AG04450 (cell line): Measurements from ENCODE around the gene SLC66A2. TPM values are rescaled to one million over a fixed set of nuclear protein-coding genes. Genes with fewer than 3 reads are reported as not detected.

ENCODE experiments used
- CTCF ChIA-PET: fragments of 300-600, 350-600 bp; formaldehyde crosslinking; extraction: SDS; loops from one replicate; lab custom pipeline; 2022; ENCODE audit warnings: antibody characterized with exemption, inconsistent platforms; lab: Charles Lee
- POLR2A ChIA-PET: fragments of 350-600 bp; formaldehyde crosslinking; extraction: SDS; loops from one replicate; lab custom pipeline; 2021; ENCODE audit warnings: antibody characterized with exemption, inconsistent platforms; lab: Yijun Ruan, JAX
- DNase-seq: peaks from one replicate; pipeline ENCODE4 v3.0.0-alpha.2; 2011; ENCODE audit warnings: low read depth, low spot score
- H3K27ac ChIP-seq: one replicate; pipeline ENCODE4 v1.5.1; 2012; ENCODE audit warnings: low read depth, low read length, control low read depth
- H3K27me3 ChIP-seq: one replicate; pipeline ENCODE4 v1.6.0; 2012; ENCODE audit warnings: low read length; ENCODE audit not compliant: control insufficient read depth, insufficient read depth
- H3K4me3 ChIP-seq: 2 replicates; pipeline ENCODE4 v1.5.1; 2011; ENCODE audit warnings: mild to moderate bottlenecking, low read depth, low read length, control low read depth
- H3K9me3 ChIP-seq: 2 replicates; pipeline ENCODE4 v1.5.1; 2012; ENCODE audit warnings: low read length; ENCODE audit not compliant: control insufficient read depth, insufficient read depth
- polyA plus RNA-seq: library from polyadenylated mRNA; depleted of rRNA; stranded (reverse); fragments of >200 nt; gene quantifications from 2 replicates; pipeline ENCODE4 v1.2.3, GENCODE V29; 2011; rRNA removed
- TF ChIP-seq, protein P1 (sequence below): IDR thresholded peaks from 2 replicates; pipeline ENCODE4 v1.5.1; 2011; ENCODE audit warnings: low read depth, low read length, control low read depth, inconsistent platforms

The SLC66A2 gene
- polyA plus RNA-seq, 1 experiment, result 13.9 TPM

DNA sequence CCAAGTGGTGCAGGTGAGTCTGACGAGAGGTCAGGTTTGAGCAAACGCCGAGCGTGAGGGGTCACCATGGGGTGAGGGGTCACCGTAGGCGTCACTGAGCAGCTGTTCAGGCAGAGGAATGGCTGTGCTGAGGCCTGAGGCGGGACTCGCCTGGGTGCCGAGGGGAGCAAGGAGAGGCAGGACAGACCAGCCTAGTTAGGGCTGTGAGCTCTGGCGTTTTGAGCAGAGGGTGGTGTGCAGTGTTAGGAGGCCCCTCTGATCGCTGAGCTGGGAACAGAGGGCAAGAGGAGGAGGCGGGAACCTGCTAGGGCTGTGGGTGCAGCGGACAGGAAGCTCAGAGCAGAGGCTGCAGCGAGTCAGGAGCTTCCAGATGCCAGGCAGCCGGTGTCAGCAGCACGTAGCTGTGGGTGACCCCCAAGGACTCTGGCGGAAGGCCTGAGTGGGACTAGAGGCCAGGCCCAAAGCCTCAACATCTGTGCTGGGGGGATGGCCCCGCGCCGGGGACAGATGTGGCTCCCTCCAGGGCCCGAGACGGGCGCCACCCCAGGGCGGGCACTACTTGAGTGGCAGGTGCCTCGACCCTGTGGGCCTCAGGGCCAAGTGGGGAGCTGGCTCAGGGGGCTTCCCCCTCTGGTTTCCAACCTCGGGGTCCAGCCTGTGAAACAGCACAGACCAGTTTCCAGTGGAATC, 98.0 kb downstream of the SLC66A2 start:
- TF ChIP-seq, protein P1, sequence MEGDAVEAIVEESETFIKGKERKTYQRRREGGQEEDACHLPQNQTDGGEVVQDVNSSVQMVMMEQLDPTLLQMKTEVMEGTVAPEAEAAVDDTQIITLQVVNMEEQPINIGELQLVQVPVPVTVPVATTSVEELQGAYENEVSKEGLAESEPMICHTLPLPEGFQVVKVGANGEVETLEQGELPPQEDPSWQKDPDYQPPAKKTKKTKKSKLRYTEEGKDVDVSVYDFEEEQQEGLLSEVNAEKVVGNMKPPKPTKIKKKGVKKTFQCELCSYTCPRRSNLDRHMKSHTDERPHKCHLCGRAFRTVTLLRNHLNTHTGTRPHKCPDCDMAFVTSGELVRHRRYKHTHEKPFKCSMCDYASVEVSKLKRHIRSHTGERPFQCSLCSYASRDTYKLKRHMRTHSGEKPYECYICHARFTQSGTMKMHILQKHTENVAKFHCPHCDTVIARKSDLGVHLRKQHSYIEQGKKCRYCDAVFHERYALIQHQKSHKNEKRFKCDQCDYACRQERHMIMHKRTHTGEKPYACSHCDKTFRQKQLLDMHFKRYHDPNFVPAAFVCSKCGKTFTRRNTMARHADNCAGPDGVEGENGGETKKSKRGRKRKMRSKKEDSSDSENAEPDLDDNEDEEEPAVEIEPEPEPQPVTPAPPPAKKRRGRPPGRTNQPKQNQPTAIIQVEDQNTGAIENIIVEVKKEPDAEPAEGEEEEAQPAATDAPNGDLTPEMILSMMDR, result no peak
- no peak for DNase-seq
- Histone ChIP-seq H3K4me3 (no peak overlapping the region), H3K9me3 (peaks cover 28% of the 10 kb centered on the region; the same call in 1 of the 2 replicates), H3K27ac (no peak overlapping the region), H3K27me3 (peaks cover 4% of the 10 kb centered on the region)
- ChIA-PET CTCF (no interaction called here), POLR2A (interaction anchor here (0.6 kb wide), 1 partner anchor 61 kb away, joined by 4 read pairs; no protein-coding TSS in a partner anchor)

DNA sequence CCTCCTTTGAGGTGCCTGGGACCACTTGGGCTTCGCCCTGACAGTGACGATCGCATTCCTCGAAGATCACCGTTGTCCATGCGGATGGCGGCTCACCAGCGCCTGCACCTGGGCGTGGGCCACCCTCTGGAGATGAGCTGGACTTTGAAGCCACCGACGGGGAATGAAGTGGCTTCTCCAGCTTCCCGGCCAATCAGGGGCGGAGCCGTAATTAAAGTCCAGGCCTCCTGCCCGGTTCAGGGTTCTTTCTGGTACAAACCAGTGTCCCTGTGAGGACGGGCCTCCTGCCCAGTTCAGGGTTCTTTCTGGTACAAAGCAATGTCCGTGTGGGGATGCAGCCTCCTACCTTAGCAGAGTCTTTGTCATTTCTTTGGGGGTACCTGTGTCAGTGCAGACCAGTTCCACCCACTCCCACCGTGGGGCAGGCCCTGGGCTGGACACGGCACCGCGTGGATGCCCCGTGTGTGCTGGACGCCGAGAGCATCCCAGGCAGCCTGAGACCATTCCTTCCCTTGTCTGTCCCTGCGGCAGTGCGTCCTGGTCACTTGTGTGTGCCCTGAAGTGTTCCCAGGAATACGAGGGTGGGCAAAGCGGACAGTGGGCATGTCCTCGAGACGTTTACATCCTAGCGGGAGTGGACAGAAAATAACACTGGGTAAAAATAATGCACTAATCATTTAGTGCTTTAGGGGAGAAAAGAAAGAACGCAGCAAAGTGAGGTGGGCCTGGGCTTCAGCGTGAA, 98.7 kb downstream of the SLC66A2 start:
- TF ChIP-seq, protein P1, result no peak
- ChIA-PET POLR2A (no interaction called here), CTCF (no interaction called here)
- H3K4me3 ChIP-seq, result no peak overlapping the region
- no peak for DNase-seq
- H3K27ac ChIP-seq, result no peak overlapping the region
- H3K27me3 ChIP-seq, result peaks cover 4% of the 10 kb centered on the region
- H3K9me3 ChIP-seq, result peaks cover 32% of the 10 kb centered on the region; the same call in 1 of the 2 replicates

Other genes with a start within 250 kb of the SLC66A2 start
- gene KCNG2, start 153.7 kb downstream of the SLC66A2 start, polyA plus RNA-seq, result 0.38 and 0.57 TPM in 2 replicates
- 15.8 and 19.4 TPM in 2 replicates for gene HSBP1L1, start 13.0 kb upstream of the SLC66A2 start, polyA plus RNA-seq
- gene TXNL4A, start 36.9 kb upstream of the SLC66A2 start, polyA plus RNA-seq, result 114 and 131 TPM in 2 replicates
- 32.6 and 32.8 TPM in 2 replicates for gene RBFA, start 82.8 kb upstream of the SLC66A2 start, polyA plus RNA-seq
- 6.8 and 7.2 TPM in 2 replicates for gene ADNP2, start 157.6 kb upstream of the SLC66A2 start, polyA plus RNA-seq